ENCODE data around the gene PIGL.
"Not testable (repeated sequence)": the region's sequence is repeated elsewhere in the genome, so short reads cannot be mapped to it uniquely, and the experiment has no call there.

The PIGL gene

GRCh38 chr17:16217002-16217635, at the start of gene PIGL:
TSS of gene PIGL (plus strand) at chr17:16217210. CDS start at chr17:16217227, 17 bp downstream.
- peak; percentile 50 for DNase-seq

- DNase-seq = no peak
Measured at GRCh38 chr17:16171613-16172012, 45.4 kb upstream of the PIGL start.

- no peak for DNase-seq
Measured at GRCh38 chr17:16178836-16179235, 38.2 kb upstream of the PIGL start.

GRCh38 chr17:16181581-16181980, 35.4 kb upstream of the PIGL start:
- no peak for DNase-seq

- no peak for DNase-seq
Measured at GRCh38 chr17:16187642-16188041, 29.4 kb upstream of the PIGL start.

- DNase-seq = no peak
Measured at GRCh38 chr17:16189791-16190348, 27.1 kb upstream of the PIGL start.

- no peak for DNase-seq
Measured at GRCh38 chr17:16190703-16191360, 26.2 kb upstream of the PIGL start.

- DNase-seq = no peak
Measured at GRCh38 chr17:16191604-16192003, 25.4 kb upstream of the PIGL start.

- not testable (repeated sequence) for DNase-seq
Measured at GRCh38 chr17:16194307-16194835, 22.6 kb upstream of the PIGL start.

GRCh38 chr17:16197276-16197675, 19.7 kb upstream of the PIGL start:
- DNase-seq = no peak

- no peak for DNase-seq
Measured at GRCh38 chr17:16199093-16199492, 17.9 kb upstream of the PIGL start.

GRCh38 chr17:16201693-16202131, 15.3 kb upstream of the PIGL start:
- not testable (repeated sequence) for DNase-seq

- not testable (repeated sequence) for DNase-seq
Measured at GRCh38 chr17:16202554-16203500, 14.2 kb upstream of the PIGL start.

GRCh38 chr17:16204763-16205162, 12.2 kb upstream of the PIGL start:
- DNase-seq = not testable (repeated sequence)

GRCh38 chr17:16211590-16211989, 5.4 kb upstream of the PIGL start:
- DNase-seq = no peak

- DNase-seq = no peak
Measured at GRCh38 chr17:16212793-16213192, 4.2 kb upstream of the PIGL start.

GRCh38 chr17:16214190-16215001, 2.6 kb upstream of the PIGL start:
- no peak for DNase-seq

- DNase-seq = peak; percentile 29
Measured at GRCh38 chr17:16215002-16215272, 2.1 kb upstream of the PIGL start.

GRCh38 chr17:16215273-16215964, 1.6 kb upstream of the PIGL start, which contains the start of gene NCOR1:
TSS of gene NCOR1 (minus strand) at chr17:16215534. CDS start at chr17:16194569, 20,965 bp downstream.
- DNase-seq = peak; percentile 54

- no peak for DNase-seq
Measured at GRCh38 chr17:16215965-16216316, 1.1 kb upstream of the PIGL start.

- not testable (repeated sequence) for DNase-seq
Measured at GRCh38 chr17:16216341-16217001, 539 bp upstream of the PIGL start.

Measured in 8988T (cell line).